ENCODE measurements around the gene DPP6.

Gene DPP6

GRCh38 chr7:154757756-154758155 lies 705.6 kb downstream of the DPP6 start:
- no peak for DNase-seq (ENCODE audit: extremely low spot score)
- ChIA-PET CTCF (no interaction called here), POLR2A (no interaction called here)
- TF ChIP-seq NFRKB (IDR thresholded peaks at IDR 0.05) (no peak), LEF1 (IDR thresholded peaks at IDR 0.05; ENCODE audit: borderline replicate concordance) (no peak), ARNT (IDR thresholded peaks at IDR 0.05) (no peak), ELF4 (IDR thresholded peaks at IDR 0.05) (no peak), CTBP1 (IDR thresholded peaks at IDR 0.05; ENCODE audit: borderline replicate concordance) (no peak)

DNA sequence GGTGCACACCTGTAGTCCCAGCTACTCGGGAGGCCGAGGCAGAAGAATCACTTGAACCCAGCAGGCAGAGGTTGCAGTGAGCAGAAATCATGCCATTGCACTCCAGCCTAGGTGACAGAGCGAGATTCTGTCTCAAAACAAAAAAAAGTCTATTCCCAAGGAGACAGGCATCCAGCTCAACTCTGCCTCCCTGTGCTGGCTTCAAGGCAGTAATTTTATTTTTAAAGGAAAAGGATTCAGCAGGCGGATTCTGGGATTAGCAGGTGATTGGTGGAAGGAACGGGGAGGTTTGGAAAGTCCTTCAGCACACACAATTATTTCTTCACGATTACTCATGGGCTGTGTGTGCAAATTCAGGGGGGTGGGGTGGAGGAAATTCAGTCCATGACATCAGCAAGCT lies 707.8 kb downstream of the DPP6 start:
- ChIA-PET CTCF (no interaction called here), POLR2A (no interaction called here)
- TF ChIP-seq L3MBTL2 (conservative IDR thresholded peaks at IDR 0.05) (no peak), CTBP1 (IDR thresholded peaks at IDR 0.05; ENCODE audit: borderline replicate concordance) (no peak), FOXK2 (IDR thresholded peaks at IDR 0.05) (no peak), SP1 (IDR thresholded peaks at IDR 0.05) (no peak), FOXA1 (IDR thresholded peaks at IDR 0.05) (no peak), SUZ12 (IDR thresholded peaks at IDR 0.05) (no peak), NFRKB (IDR thresholded peaks at IDR 0.05) (no peak), ARNT (IDR thresholded peaks at IDR 0.05) (no peak), ELF4 (IDR thresholded peaks at IDR 0.05) (no peak), LEF1 (IDR thresholded peaks at IDR 0.05; ENCODE audit: borderline replicate concordance) (no peak), HDGF (IDR thresholded peaks at IDR 0.05; ENCODE audit: borderline replicate concordance) (no peak), TARDBP (IDR thresholded peaks at IDR 0.05) (no peak), BHLHE40 (IDR thresholded peaks at IDR 0.05; ENCODE audit: borderline replicate concordance) (no peak), FOXM1 (IDR thresholded peaks at IDR 0.05; ENCODE audit: borderline replicate concordance) (no peak)
- TF ChIP-seq, protein P1, sequence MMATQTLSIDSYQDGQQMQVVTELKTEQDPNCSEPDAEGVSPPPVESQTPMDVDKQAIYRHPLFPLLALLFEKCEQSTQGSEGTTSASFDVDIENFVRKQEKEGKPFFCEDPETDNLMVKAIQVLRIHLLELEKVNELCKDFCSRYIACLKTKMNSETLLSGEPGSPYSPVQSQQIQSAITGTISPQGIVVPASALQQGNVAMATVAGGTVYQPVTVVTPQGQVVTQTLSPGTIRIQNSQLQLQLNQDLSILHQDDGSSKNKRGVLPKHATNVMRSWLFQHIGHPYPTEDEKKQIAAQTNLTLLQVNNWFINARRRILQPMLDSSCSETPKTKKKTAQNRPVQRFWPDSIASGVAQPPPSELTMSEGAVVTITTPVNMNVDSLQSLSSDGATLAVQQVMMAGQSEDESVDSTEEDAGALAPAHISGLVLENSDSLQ (IDR thresholded peaks at IDR 0.05), result no peak
- DNase-seq (ENCODE audit: extremely low spot score), result no peak

- no peak for DNase-seq (ENCODE audit: extremely low spot score)
- TF ChIP-seq FOXK2 (IDR thresholded peaks at IDR 0.05), result no peak
- no peak for TF ChIP-seq LEF1 (IDR thresholded peaks at IDR 0.05; ENCODE audit: borderline replicate concordance)
- no peak for TF ChIP-seq HDGF (IDR thresholded peaks at IDR 0.05; ENCODE audit: borderline replicate concordance)
- no peak for TF ChIP-seq NFRKB (IDR thresholded peaks at IDR 0.05)
- no peak for TF ChIP-seq BHLHE40 (IDR thresholded peaks at IDR 0.05; ENCODE audit: borderline replicate concordance)
- no peak for TF ChIP-seq FOXA1 (IDR thresholded peaks at IDR 0.05)
- TF ChIP-seq, protein P1 (IDR thresholded peaks at IDR 0.05), result no peak
- no peak for TF ChIP-seq ZNF384 (IDR thresholded peaks at IDR 0.05)
- no peak for TF ChIP-seq TARDBP (IDR thresholded peaks at IDR 0.05)
- TF ChIP-seq SUZ12 (IDR thresholded peaks at IDR 0.05), result no peak
- TF ChIP-seq CTBP1 (IDR thresholded peaks at IDR 0.05; ENCODE audit: borderline replicate concordance), result no peak
- no peak for TF ChIP-seq FOXM1 (IDR thresholded peaks at IDR 0.05; ENCODE audit: borderline replicate concordance)
- TF ChIP-seq SP1 (IDR thresholded peaks at IDR 0.05), result no peak
- TF ChIP-seq ELF4 (IDR thresholded peaks at IDR 0.05), result no peak
- ChIA-PET CTCF (no interaction called here), POLR2A (no interaction called here)
These were observed 712.9 kb downstream of the DPP6 start for GRCh38 chr7:154765118-154765517.

- CTCF ChIA-PET, result no interaction called here
These were observed 714.9 kb downstream of the DPP6 start for GRCh38 chr7:154767142-154767541.

GRCh38 chr7:154767821-154768415 lies 715.7 kb downstream of the DPP6 start:
- ChIA-PET CTCF (no interaction called here), POLR2A (no interaction called here)
- DNase-seq (ENCODE audit: extremely low spot score), result no peak
- TF ChIP-seq CTBP1 (IDR thresholded peaks at IDR 0.05; ENCODE audit: borderline replicate concordance) (no peak), L3MBTL2 (conservative IDR thresholded peaks at IDR 0.05) (no peak), SP1 (IDR thresholded peaks at IDR 0.05) (no peak), FOXA1 (IDR thresholded peaks at IDR 0.05) (no peak), SUZ12 (IDR thresholded peaks at IDR 0.05) (no peak), FOXM1 (IDR thresholded peaks at IDR 0.05; ENCODE audit: borderline replicate concordance) (no peak), FOXK2 (IDR thresholded peaks at IDR 0.05) (no peak)

More at GRCh38 chr7:154767142-154767541, 714.9 kb downstream of the DPP6 start:
- DNase-seq (ENCODE audit: extremely low spot score), result no peak
- TF ChIP-seq L3MBTL2 (conservative IDR thresholded peaks at IDR 0.05) (no peak), CTBP1 (IDR thresholded peaks at IDR 0.05; ENCODE audit: borderline replicate concordance) (no peak), FOXA1 (IDR thresholded peaks at IDR 0.05) (no peak), ELF4 (IDR thresholded peaks at IDR 0.05) (no peak), SUZ12 (IDR thresholded peaks at IDR 0.05) (no peak), SP1 (IDR thresholded peaks at IDR 0.05) (no peak), NFRKB (IDR thresholded peaks at IDR 0.05) (no peak), ARNT (IDR thresholded peaks at IDR 0.05) (no peak)
- POLR2A ChIA-PET, result no interaction called here

DNA sequence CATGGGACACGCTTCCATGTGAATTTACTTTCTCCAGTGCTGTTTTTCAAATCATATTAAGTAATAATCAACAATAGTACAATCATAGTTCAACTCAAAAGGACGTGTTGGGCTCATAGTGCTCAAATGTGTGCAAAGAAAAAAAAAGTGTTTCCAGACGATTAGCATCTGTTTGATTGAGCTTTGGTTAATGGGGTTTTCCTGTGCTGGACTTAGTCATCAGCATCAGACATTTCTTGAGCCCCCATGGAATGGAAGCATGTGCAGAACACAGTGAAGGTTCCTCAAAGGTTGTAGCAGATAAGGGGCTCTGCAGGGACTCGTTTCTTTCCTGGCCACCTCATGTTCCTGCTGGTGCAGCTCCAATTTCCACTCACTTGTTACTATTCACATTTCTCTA lies 716.8 kb downstream of the DPP6 start:
- DNase-seq (ENCODE audit: extremely low spot score), result no peak
- POLR2A ChIA-PET, result no interaction called here
- TF ChIP-seq HDGF (IDR thresholded peaks at IDR 0.05; ENCODE audit: borderline replicate concordance), result no peak
- TF ChIP-seq ZNF384 (IDR thresholded peaks at IDR 0.05), result no peak
- TF ChIP-seq BHLHE40 (IDR thresholded peaks at IDR 0.05; ENCODE audit: borderline replicate concordance), result no peak
- TF ChIP-seq FOXA1 (IDR thresholded peaks at IDR 0.05), result no peak
- no peak for TF ChIP-seq FOXM1 (IDR thresholded peaks at IDR 0.05; ENCODE audit: borderline replicate concordance)
- TF ChIP-seq FOXK2 (IDR thresholded peaks at IDR 0.05), result no peak
- TF ChIP-seq NFRKB (IDR thresholded peaks at IDR 0.05), result no peak
- no peak for TF ChIP-seq ELF4 (IDR thresholded peaks at IDR 0.05)
- no peak for TF ChIP-seq ARNT (IDR thresholded peaks at IDR 0.05)
- TF ChIP-seq TARDBP (IDR thresholded peaks at IDR 0.05), result no peak
- TF ChIP-seq L3MBTL2 (conservative IDR thresholded peaks at IDR 0.05), result no peak
- TF ChIP-seq, protein P1 (IDR thresholded peaks at IDR 0.05), result no peak
- TF ChIP-seq SUZ12 (IDR thresholded peaks at IDR 0.05), result no peak
- no peak for TF ChIP-seq CTBP1 (IDR thresholded peaks at IDR 0.05; ENCODE audit: borderline replicate concordance)
- no peak for TF ChIP-seq SP1 (IDR thresholded peaks at IDR 0.05)
- CTCF ChIA-PET, result no interaction called here

Measured in HEK293T (cell line).